HepG2 (cell line): Measurements from ENCODE around the gene CCDC97. TPM values are rescaled to one million over a fixed set of nuclear protein-coding genes. Genes with fewer than 3 reads are reported as not detected.

Source experiments
- GABPA ChIP-seq, 2 experiments: IDR thresholded peaks; 2 replicates each; pipeline ENCODE4 v1.6.1; 2011 to 2016; ENCODE audit warnings: low read depth in 2 of 2, low read length in 1 of 2, missing biosample characterization in 1 of 2, missing genetic modification characterization in 1 of 2
- GATAD2A ChIP-seq: IDR thresholded peaks from 2 replicates; pipeline ENCODE4 v1.6.1; 2016
- KLF16 ChIP-seq, 2 experiments: sonication (generic) in 1 of 2; formaldehyde crosslinking in 1 of 2; IDR thresholded peaks; 2 replicates each; pipeline versions ENCODE4 v1.6.1 to v1.8.0; 2016 to 2023; ENCODE audit warnings: missing genetic modification reagents in 2 of 2, missing compliant biosample characterization in 1 of 2
- MAZ ChIP-seq, 2 experiments: sonication (generic) in 1 of 2; formaldehyde crosslinking in 1 of 2; IDR thresholded peaks; 2 replicates each; pipeline versions ENCODE4 v1.5.0 to v1.6.1; 2012 to 2020; ENCODE audit warnings: low read depth in 2 of 2, mild to moderate bottlenecking in 2 of 2, borderline replicate concordance in 1 of 2, improper control_type of control experiment in 1 of 2, low read length in 1 of 2, missing genetic modification reagents in 1 of 2, moderate library complexity in 1 of 2
- MXD4 ChIP-seq: IDR thresholded peaks from 2 replicates; pipeline ENCODE4 v1.6.1; 2016; ENCODE audit warnings: mild to moderate bottlenecking, missing biosample characterization, missing genetic modification reagents
- PHB2 ChIP-seq: fragments of 450-650 bp; IDR thresholded peaks from 2 replicates; pipeline ENCODE4 v1.6.1; 2018; ENCODE audit not compliant: partially characterized antibody
- PTBP1 ChIP-seq: fragments of 200-400 bp; formaldehyde crosslinking; IDR thresholded peaks from 2 replicates; pipeline ENCODE4 v1.6.1; 2018; ENCODE audit warnings: low read length, low read depth; ENCODE audit not compliant: poor library complexity, severe bottlenecking
- RAD21 ChIP-seq: fragments of 450-650 bp; formaldehyde crosslinking; IDR thresholded peaks from 2 replicates; pipeline ENCODE4 v1.5.0; 2020; ENCODE audit warnings: mild to moderate bottlenecking
- SIN3A ChIP-seq: IDR thresholded peaks from 2 replicates; pipeline ENCODE4 v1.6.1; 2011; ENCODE audit warnings: low read depth, mild to moderate bottlenecking, control low read depth, low read length, borderline replicate concordance
- SSRP1 ChIP-seq: IDR thresholded peaks from 2 replicates; pipeline ENCODE4 v1.6.1; 2016; ENCODE audit warnings: control low read depth
- STAT6 ChIP-seq: sonication (generic); formaldehyde crosslinking; IDR thresholded peaks from 2 replicates; pipeline ENCODE4 v1.4.0; 2020; ENCODE audit warnings: missing genetic modification reagents, mild to moderate bottlenecking, borderline replicate concordance
- TIGD3 ChIP-seq: sonication (generic); formaldehyde crosslinking; IDR thresholded peaks from 2 replicates; pipeline ENCODE4 v1.5.1; 2020; ENCODE audit warnings: mild to moderate bottlenecking, missing genetic modification reagents, borderline replicate concordance
- TMF1 ChIP-seq: sonication (generic); formaldehyde crosslinking; IDR thresholded peaks from 2 replicates; pipeline ENCODE4 v1.8.1; 2022; ENCODE audit warnings: low read depth, missing genetic modification reagents
- ZFP91 ChIP-seq: sonication (generic); formaldehyde crosslinking; IDR thresholded peaks from 2 replicates; pipeline ENCODE4 v1.9.0; 2022; ENCODE audit warnings: missing genetic modification reagents, mild to moderate bottlenecking, borderline replicate concordance
- ZNF468 ChIP-seq: sonication (generic); formaldehyde crosslinking; IDR thresholded peaks from 2 replicates; pipeline ENCODE4 v1.8.0; 2022; ENCODE audit warnings: mild to moderate bottlenecking, moderate library complexity, missing genetic modification reagents
- ZNF772 ChIP-seq: sonication (generic); formaldehyde crosslinking; IDR thresholded peaks from 2 replicates; pipeline ENCODE4 v1.5.0; 2020; ENCODE audit warnings: mild to moderate bottlenecking, missing genetic modification reagents
- ZNF788 ChIP-seq: sonication (generic); formaldehyde crosslinking; IDR thresholded peaks from 2 replicates; pipeline ENCODE4 v1.5.0; 2020; ENCODE audit warnings: mild to moderate bottlenecking, missing genetic modification reagents, borderline replicate concordance
- polyA plus RNA-seq, 8 experiments: library from polyadenylated mRNA; depleted of rRNA in 3 of 8; stranded (reverse) in 7 of 8; unstranded in 1 of 8; fragments of >200 nt; fragmentation: Illumina TruSeq in 4 of 8; extraction: Trizol in 4 of 8; gene quantifications; 2 replicates each; pipeline versions ENCODE4 v1.2.1 to v1.2.3, GENCODE V29; 2011 to 2016; ENCODE audit warnings: low read depth in 4 of 8, missing spikeins in 1 of 8, mixed read lengths in 1 of 8; ENCODE audit not compliant: insufficient read depth in 1 of 8
- total RNA-seq, 5 experiments: library from RNA; depleted of rRNA; stranded (reverse); fragments of >200 nt; fragmentation: Illumina TruSeq; extraction: Trizol; gene quantifications; 2 replicates each; pipeline ENCODE4 v1.2.3, GENCODE V29; 2016; ENCODE audit warnings: low read depth in 1 of 5
- TF ChIP-seq, protein P1 (sequence below): sonication (generic); formaldehyde crosslinking; conservative IDR thresholded peaks from 2 replicates; pipeline ENCODE4 v1.4.0; 2020; ENCODE audit warnings: mild to moderate bottlenecking, missing genetic modification reagents, moderate library complexity

CCDC97 gene
- total and polyA plus RNA-seq, 2 of the 13 experiments (the other 11 are each of a cell fraction or from before 2014, with no cell fraction given): 6.2 to 7.3 TPM

DNA sequence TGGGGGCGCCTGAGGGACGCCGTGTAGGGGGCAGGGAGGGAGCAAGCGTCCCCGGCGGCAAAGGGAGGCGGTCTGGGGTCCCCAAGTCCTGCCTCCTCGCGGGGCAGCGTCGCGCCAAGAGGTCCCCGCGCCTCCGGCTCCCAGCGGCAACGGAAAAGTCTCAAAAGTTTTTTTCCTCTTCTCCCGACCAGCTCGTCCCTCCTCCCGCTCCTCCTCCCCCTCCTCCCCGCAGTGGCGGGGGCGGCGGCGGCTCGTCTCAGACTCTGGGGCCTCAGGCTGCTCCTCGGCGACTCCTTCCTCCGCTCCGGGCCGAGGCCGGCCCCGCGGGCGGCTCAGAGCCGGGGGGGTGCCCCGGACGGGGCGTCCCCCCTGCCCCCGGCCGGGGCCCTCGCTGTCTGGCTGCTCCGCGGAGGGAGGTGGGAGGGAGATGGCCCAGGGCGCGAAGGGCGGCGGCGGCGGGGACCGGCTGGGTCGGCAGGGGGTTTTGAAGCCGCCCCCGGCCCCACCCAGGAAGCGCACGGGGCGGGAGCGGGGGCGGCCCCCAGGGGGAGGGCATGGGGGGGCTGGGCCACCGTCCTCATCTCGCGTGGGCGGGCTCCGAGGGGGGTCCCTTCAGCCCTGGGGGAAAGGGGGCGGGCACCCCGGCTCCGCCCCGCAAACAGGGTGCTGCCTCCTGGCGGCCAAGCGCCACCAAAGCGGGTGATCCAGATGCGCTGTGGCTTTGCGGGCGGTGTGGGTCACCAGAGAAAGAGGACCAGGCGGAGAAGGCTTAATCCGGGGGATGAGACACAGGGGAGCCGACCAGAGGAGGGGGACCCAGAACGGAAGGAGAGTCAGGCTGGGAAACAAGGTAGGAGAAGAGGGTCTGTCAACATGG lies 43.7 kb downstream of the CCDC97 start, which contains the start of gene TGFB1 (continued):
- no peak; the same call in 1 of the 2 replicates for TF ChIP-seq ZFP91
- peak; percentile 72 for TF ChIP-seq GATAD2A (CRISPR knock-in tag)
- TF ChIP-seq PHB2: no peak
- no peak for TF ChIP-seq GABPA (IDR thresholded peaks at IDR 0.05; ENCODE audit: low read depth, low read length)
- TF ChIP-seq GABPA (CRISPR knock-in tag; IDR thresholded peaks at IDR 0.05; ENCODE audit: low read depth): no peak
- no peak for TF ChIP-seq ZNF468 (CRISPR knock-in tag)
- no peak for TF ChIP-seq TIGD3 (CRISPR knock-in tag)
- TF ChIP-seq SIN3A: peak; percentile 58; the same call in 1 of the 2 replicates
- TF ChIP-seq, protein P1, sequence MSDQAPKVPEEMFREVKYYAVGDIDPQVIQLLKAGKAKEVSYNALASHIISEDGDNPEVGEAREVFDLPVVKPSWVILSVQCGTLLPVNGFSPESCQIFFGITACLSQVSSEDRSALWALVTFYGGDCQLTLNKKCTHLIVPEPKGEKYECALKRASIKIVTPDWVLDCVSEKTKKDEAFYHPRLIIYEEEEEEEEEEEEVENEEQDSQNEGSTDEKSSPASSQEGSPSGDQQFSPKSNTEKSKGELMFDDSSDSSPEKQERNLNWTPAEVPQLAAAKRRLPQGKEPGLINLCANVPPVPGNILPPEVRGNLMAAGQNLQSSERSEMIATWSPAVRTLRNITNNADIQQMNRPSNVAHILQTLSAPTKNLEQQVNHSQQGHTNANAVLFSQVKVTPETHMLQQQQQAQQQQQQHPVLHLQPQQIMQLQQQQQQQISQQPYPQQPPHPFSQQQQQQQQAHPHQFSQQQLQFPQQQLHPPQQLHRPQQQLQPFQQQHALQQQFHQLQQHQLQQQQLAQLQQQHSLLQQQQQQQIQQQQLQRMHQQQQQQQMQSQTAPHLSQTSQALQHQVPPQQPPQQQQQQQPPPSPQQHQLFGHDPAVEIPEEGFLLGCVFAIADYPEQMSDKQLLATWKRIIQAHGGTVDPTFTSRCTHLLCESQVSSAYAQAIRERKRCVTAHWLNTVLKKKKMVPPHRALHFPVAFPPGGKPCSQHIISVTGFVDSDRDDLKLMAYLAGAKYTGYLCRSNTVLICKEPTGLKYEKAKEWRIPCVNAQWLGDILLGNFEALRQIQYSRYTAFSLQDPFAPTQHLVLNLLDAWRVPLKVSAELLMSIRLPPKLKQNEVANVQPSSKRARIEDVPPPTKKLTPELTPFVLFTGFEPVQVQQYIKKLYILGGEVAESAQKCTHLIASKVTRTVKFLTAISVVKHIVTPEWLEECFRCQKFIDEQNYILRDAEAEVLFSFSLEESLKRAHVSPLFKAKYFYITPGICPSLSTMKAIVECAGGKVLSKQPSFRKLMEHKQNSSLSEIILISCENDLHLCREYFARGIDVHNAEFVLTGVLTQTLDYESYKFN (CRISPR knock-in tag): peak; percentile 50; the same call in 1 of the 2 replicates
- TF ChIP-seq SSRP1 (CRISPR knock-in tag): no peak
- TF ChIP-seq STAT6: no peak
- TF ChIP-seq MXD4 (CRISPR knock-in tag): 0 out of 2 replicates have a peak, but pooled peaks have one; percentile 6
- TF ChIP-seq KLF16 (CRISPR knock-in tag; IDR thresholded peaks at IDR 0.05): peak in 1 of 2 experiments; percentile 55; a peak in 1 of 4 replicates
- TF ChIP-seq MAZ (IDR thresholded peaks at IDR 0.05; ENCODE audit: borderline replicate concordance, low read depth, low read length): peak; percentile 54
- TF ChIP-seq MAZ (CRISPR knock-in tag; IDR thresholded peaks at IDR 0.05; ENCODE audit: low read depth): peak; percentile 68
- peak; percentile 51; the same call in 1 of the 2 replicates for TF ChIP-seq ZNF788 (CRISPR knock-in tag)
- no peak for TF ChIP-seq PTBP1
- TF ChIP-seq ZNF772 (CRISPR knock-in tag): no peak
- TF ChIP-seq RAD21: peak; percentile 29; the same call in 1 of the 2 replicates
- TF ChIP-seq TMF1: no peak
